ENCODE results near the gene TMEM231. TPM values are rescaled to one million over a fixed set of nuclear protein-coding genes. Genes with fewer than 3 reads are reported as not detected.
"Not testable (repeated sequence)": the region's sequence is repeated elsewhere in the genome, so short reads cannot be mapped to it uniquely, and the experiment has no call there.

TMEM231 gene
- total and polyA plus RNA-seq, 2 donors, result 2.2 to 4.5 TPM

DNA sequence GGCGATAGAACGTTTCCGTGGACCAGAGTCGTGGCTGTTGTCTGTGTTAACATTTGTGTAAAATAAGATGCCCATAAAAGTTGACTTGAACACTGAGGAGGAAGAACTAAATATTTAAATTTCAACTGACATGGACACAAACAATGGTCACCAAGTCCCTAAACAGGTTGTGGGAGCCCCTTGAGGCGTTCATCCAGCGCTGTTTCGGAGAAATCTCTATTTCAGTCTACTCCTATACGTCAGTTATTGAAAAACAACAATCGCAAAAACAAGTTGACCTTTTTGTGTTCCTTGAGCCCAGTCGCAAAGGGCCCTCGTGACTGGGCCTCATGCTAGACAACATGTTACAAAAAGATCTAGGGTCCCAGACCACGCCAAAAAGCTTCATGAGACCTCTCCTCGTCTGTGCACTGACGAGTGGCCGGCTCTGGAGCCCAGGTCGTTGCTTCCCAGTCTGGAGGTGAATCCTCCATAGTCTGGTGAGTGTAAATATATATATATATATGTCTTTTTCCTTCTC is 439 bp upstream of the TMEM231 start:
- H3K27me3 ChIP-seq (ENCODE audit: control insufficient read depth in 2 of 2, insufficient read depth in 1 of 2, low read length in 1 of 2), result peaks cover 0 to 20% of the 10 kb centered on the region in 2 donors
- H3K36me3 ChIP-seq (ENCODE audit: control insufficient read depth in 2 of 2, insufficient read depth in 2 of 2, low read length in 1 of 2), result no peaks in the 10 kb centered on the region
- H3K27ac ChIP-seq (ENCODE audit: low read depth in 1 of 2, low read length in 1 of 2), result peak overlapping the region; percentile 1 to 27
- peak overlapping the region; percentile 44 to 59 for H3K4me3 ChIP-seq (ENCODE audit: low read length in 2 of 2)
- no peak for DNase-seq (ENCODE audit: low read depth in 6 of 9, low spot score in 9 of 9)
- peaks cover 9 to 15% of the 10 kb centered on the region in 2 donors for H3K4me1 ChIP-seq (ENCODE audit: control insufficient read depth in 2 of 2, insufficient read depth in 2 of 2, low read length in 2 of 2)
- WGBS, result 65% methylated on average over 16 of the region's 16 CpGs
- peaks cover 0 to 4% of the 10 kb centered on the region in 2 donors for H3K9me3 ChIP-seq (ENCODE audit: control insufficient read depth in 2 of 2, insufficient read depth in 1 of 2, low read length in 1 of 2)

GRCh38 chr16:75555213-75555706 is 792 bp downstream of the TMEM231 start:
- Histone ChIP-seq H3K9me3 (ENCODE audit: control insufficient read depth in 2 of 2, insufficient read depth in 1 of 2, low read length in 1 of 2) (peaks cover 0 to 4% of the 10 kb centered on the region in 2 donors), H3K4me3 (ENCODE audit: low read length in 2 of 2) (peak overlapping the region; percentile 44 to 59), H3K27me3 (ENCODE audit: control insufficient read depth in 2 of 2, insufficient read depth in 1 of 2, low read length in 1 of 2) (peaks cover 0 to 18% of the 10 kb centered on the region in 2 donors), H3K27ac (ENCODE audit: low read depth in 1 of 2, low read length in 1 of 2) (peak overlapping the region; percentile 22 to 33), H3K4me1 (ENCODE audit: control insufficient read depth in 2 of 2, insufficient read depth in 2 of 2, low read length in 2 of 2) (peaks cover 9 to 17% of the 10 kb centered on the region in 2 donors), H3K36me3 (ENCODE audit: control insufficient read depth in 2 of 2, insufficient read depth in 2 of 2, low read length in 1 of 2) (no peaks in the 10 kb centered on the region)
- DNase-seq (ENCODE audit: low read depth in 6 of 9, low spot score in 9 of 9), result peak in 1 of 9 donors; percentile 25
- 3% methylated on average over 26 of the region's 26 CpGs for WGBS

- WGBS, result 88% methylated on average over 2 of the region's 2 CpGs
- no peak overlapping the region for H3K4me3 ChIP-seq (ENCODE audit: low read length in 2 of 2)
- peaks cover 0 to 18% of the 10 kb centered on the region in 2 donors for H3K27me3 ChIP-seq (ENCODE audit: control insufficient read depth in 2 of 2, insufficient read depth in 1 of 2, low read length in 1 of 2)
- peaks cover 9 to 17% of the 10 kb centered on the region in 2 donors for H3K4me1 ChIP-seq (ENCODE audit: control insufficient read depth in 2 of 2, insufficient read depth in 2 of 2, low read length in 2 of 2)
- no peak for DNase-seq (ENCODE audit: low read depth in 6 of 9, low spot score in 9 of 9)
- H3K9me3 ChIP-seq (ENCODE audit: control insufficient read depth in 2 of 2, insufficient read depth in 1 of 2, low read length in 1 of 2), result peaks cover 0 to 4% of the 10 kb centered on the region in 2 donors
- H3K36me3 ChIP-seq (ENCODE audit: control insufficient read depth in 2 of 2, insufficient read depth in 2 of 2, low read length in 1 of 2), result no peaks in the 10 kb centered on the region
- no peak overlapping the region for H3K27ac ChIP-seq (ENCODE audit: low read depth in 1 of 2, low read length in 1 of 2)
These were observed 3.1 kb downstream of the TMEM231 start for GRCh38 chr16:75552951-75553350.

GRCh38 chr16:75550211-75550662 is 5.8 kb downstream of the TMEM231 start:
- H3K36me3 ChIP-seq (ENCODE audit: control insufficient read depth in 2 of 2, insufficient read depth in 2 of 2, low read length in 1 of 2), result no peaks in the 10 kb centered on the region
- H3K27me3 ChIP-seq (ENCODE audit: control insufficient read depth in 2 of 2, insufficient read depth in 1 of 2, low read length in 1 of 2), result peaks cover 0 to 12% of the 10 kb centered on the region in 2 donors
- H3K4me3 ChIP-seq (ENCODE audit: low read length in 2 of 2), result no peak overlapping the region
- peak in 2 of 9 donors; percentile 33 to 54 for DNase-seq (ENCODE audit: low read depth in 6 of 9, low spot score in 9 of 9)
- peaks cover 2 to 5% of the 10 kb centered on the region in 2 donors for H3K4me1 ChIP-seq (ENCODE audit: control insufficient read depth in 2 of 2, insufficient read depth in 2 of 2, low read length in 2 of 2)
- peak overlapping the region in 1 of 2 donors; percentile 30 for H3K27ac ChIP-seq (ENCODE audit: low read depth in 1 of 2, low read length in 1 of 2)
- 63% methylated on average over 7 of the region's 7 CpGs for WGBS
- no peaks in the 10 kb centered on the region for H3K9me3 ChIP-seq (ENCODE audit: control insufficient read depth in 2 of 2, insufficient read depth in 1 of 2, low read length in 1 of 2)

GRCh38 chr16:75548456-75548855 is 7.6 kb downstream of the TMEM231 start:
- H3K27ac ChIP-seq (ENCODE audit: low read depth in 1 of 2, low read length in 1 of 2); H3K4me1 ChIP-seq (ENCODE audit: control insufficient read depth in 2 of 2, insufficient read depth in 2 of 2, low read length in 2 of 2); DNase-seq (ENCODE audit: low read depth in 6 of 9, low spot score in 9 of 9); H3K27me3 ChIP-seq (ENCODE audit: control insufficient read depth in 2 of 2, insufficient read depth in 1 of 2, low read length in 1 of 2); H3K4me3 ChIP-seq (ENCODE audit: low read length in 2 of 2); H3K36me3 ChIP-seq (ENCODE audit: control insufficient read depth in 2 of 2, insufficient read depth in 2 of 2, low read length in 1 of 2); H3K9me3 ChIP-seq (ENCODE audit: control insufficient read depth in 2 of 2, insufficient read depth in 1 of 2, low read length in 1 of 2): not testable (repeated sequence)
- WGBS, result 98% methylated on average over 9 of the region's 9 CpGs

DNA sequence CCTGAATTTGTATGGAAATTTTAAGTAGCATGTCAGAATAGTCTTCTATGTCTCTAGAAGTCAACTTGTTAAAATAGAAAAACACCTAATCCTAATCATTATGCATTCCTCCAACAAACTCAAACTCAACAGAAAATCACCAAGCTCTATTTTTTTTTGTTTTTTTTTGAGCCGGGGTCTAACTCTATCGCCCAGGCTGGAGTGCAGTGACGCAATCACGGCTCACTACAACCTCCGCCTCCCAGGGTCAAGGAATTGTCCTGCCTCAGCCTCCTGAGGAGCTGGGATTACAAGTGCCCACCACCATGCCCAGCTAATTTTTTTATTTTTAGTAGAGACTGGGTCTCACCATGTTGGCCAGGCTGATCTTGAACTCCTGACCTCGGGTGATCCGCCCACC is 9.8 kb downstream of the TMEM231 start:
- no peak overlapping the region for H3K4me3 ChIP-seq (ENCODE audit: low read length in 2 of 2)
- H3K9me3 ChIP-seq (ENCODE audit: control insufficient read depth in 2 of 2, insufficient read depth in 1 of 2, low read length in 1 of 2), result no peaks in the 10 kb centered on the region
- 98% methylated on average over 7 of the region's 7 CpGs for WGBS
- DNase-seq (ENCODE audit: low read depth in 6 of 9, low spot score in 9 of 9), result no peak
- H3K27me3 ChIP-seq (ENCODE audit: control insufficient read depth in 2 of 2, insufficient read depth in 1 of 2, low read length in 1 of 2), result no peaks in the 10 kb centered on the region
- no peak overlapping the region for H3K27ac ChIP-seq (ENCODE audit: low read depth in 1 of 2, low read length in 1 of 2)
- no peaks in the 10 kb centered on the region for H3K36me3 ChIP-seq (ENCODE audit: control insufficient read depth in 2 of 2, insufficient read depth in 2 of 2, low read length in 1 of 2)
- peaks cover 0 to 2% of the 10 kb centered on the region in 2 donors for H3K4me1 ChIP-seq (ENCODE audit: control insufficient read depth in 2 of 2, insufficient read depth in 2 of 2, low read length in 2 of 2)

GRCh38 chr16:75545879-75546278 is 10.2 kb downstream of the TMEM231 start:
- not testable (repeated sequence) for H3K27me3 ChIP-seq (ENCODE audit: control insufficient read depth in 2 of 2, insufficient read depth in 1 of 2, low read length in 1 of 2); DNase-seq (ENCODE audit: low read depth in 6 of 9, low spot score in 9 of 9); H3K27ac ChIP-seq (ENCODE audit: low read depth in 1 of 2, low read length in 1 of 2); H3K4me3 ChIP-seq (ENCODE audit: low read length in 2 of 2); H3K9me3 ChIP-seq (ENCODE audit: control insufficient read depth in 2 of 2, insufficient read depth in 1 of 2, low read length in 1 of 2); H3K4me1 ChIP-seq (ENCODE audit: control insufficient read depth in 2 of 2, insufficient read depth in 2 of 2, low read length in 2 of 2); H3K36me3 ChIP-seq (ENCODE audit: control insufficient read depth in 2 of 2, insufficient read depth in 2 of 2, low read length in 1 of 2)
- no CpG with 5 or more reads among the region's 1 CpG for WGBS

DNA sequence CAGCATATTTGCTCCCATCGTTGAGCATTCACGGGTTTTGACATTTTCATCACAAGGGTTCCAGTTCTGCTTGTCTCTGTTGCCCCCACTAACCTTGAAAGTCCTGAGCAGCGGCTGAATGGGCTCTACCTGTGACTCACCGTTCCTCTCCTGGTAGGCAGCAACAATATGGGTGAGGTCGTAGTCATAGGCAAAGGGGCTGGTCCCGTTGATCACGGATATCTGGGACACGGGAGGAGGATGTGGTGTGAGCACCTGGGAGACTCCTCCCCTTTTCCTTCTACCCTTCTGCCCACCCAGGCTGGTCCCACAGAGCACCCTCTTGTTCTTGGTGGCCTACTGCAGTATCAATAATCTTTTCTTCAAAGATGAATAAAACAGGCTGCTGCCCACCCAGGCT is 13.6 kb downstream of the TMEM231 start:
- H3K9me3 ChIP-seq (ENCODE audit: control insufficient read depth in 2 of 2, insufficient read depth in 1 of 2, low read length in 1 of 2); H3K4me3 ChIP-seq (ENCODE audit: low read length in 2 of 2); DNase-seq (ENCODE audit: low read depth in 6 of 9, low spot score in 9 of 9); H3K27ac ChIP-seq (ENCODE audit: low read depth in 1 of 2, low read length in 1 of 2); H3K36me3 ChIP-seq (ENCODE audit: control insufficient read depth in 2 of 2, insufficient read depth in 2 of 2, low read length in 1 of 2); H3K27me3 ChIP-seq (ENCODE audit: control insufficient read depth in 2 of 2, insufficient read depth in 1 of 2, low read length in 1 of 2); H3K4me1 ChIP-seq (ENCODE audit: control insufficient read depth in 2 of 2, insufficient read depth in 2 of 2, low read length in 2 of 2): not testable (repeated sequence)
- WGBS, result 98% methylated on average over 8 of the region's 8 CpGs

DNA sequence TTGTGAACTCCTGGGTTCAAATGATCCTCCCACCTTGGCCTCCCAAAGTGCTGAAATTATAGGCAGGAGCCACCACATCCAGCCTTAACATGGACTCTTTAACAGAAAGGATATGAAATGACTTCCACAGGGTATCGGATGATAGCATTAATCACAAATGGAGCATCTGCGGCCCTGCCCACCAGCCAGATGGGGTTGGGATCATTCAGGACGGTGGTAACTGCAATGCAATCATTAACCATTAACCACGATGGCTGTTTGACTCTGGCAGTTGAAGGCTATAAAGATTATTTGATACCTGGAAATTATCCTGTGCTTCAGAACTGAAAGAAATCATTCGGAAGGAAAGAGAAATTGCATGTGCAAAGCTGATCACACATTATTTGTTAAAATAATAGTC is 14.8 kb downstream of the TMEM231 start:
- no peaks in the 10 kb centered on the region for H3K36me3 ChIP-seq (ENCODE audit: control insufficient read depth in 2 of 2, insufficient read depth in 2 of 2, low read length in 1 of 2)
- DNase-seq (ENCODE audit: low read depth in 6 of 9, low spot score in 9 of 9), result no peak
- H3K27ac ChIP-seq (ENCODE audit: low read depth in 1 of 2, low read length in 1 of 2), result no peak overlapping the region
- no peak overlapping the region for H3K4me3 ChIP-seq (ENCODE audit: low read length in 2 of 2)
- no peaks in the 10 kb centered on the region for H3K4me1 ChIP-seq (ENCODE audit: control insufficient read depth in 2 of 2, insufficient read depth in 2 of 2, low read length in 2 of 2)
- 97% methylated on average over 5 of the region's 5 CpGs for WGBS
- no peaks in the 10 kb centered on the region for H3K9me3 ChIP-seq (ENCODE audit: control insufficient read depth in 2 of 2, insufficient read depth in 1 of 2, low read length in 1 of 2)
- no peaks in the 10 kb centered on the region for H3K27me3 ChIP-seq (ENCODE audit: control insufficient read depth in 2 of 2, insufficient read depth in 1 of 2, low read length in 1 of 2)
